Coronary artery (tissue), 2 donors: ENCODE results near the gene SYT2.
A peak's percentile ranks its signal among the peaks of the same experiment; 100 is the strongest.
"Not testable (repeated sequence)": the region's sequence is repeated elsewhere in the genome, so short reads cannot be mapped to it uniquely, and the experiment has no call there.

Experiments
- DNase-seq: peaks from one replicate; pipeline ENCODE4 v3.0.0-alpha.2; 2017; ENCODE audit warnings: low spot score
- H3K27ac ChIP-seq, 2 donors: fragments of 200-600 bp; sonication (generic); one replicate each; pipeline ENCODE4 v1.5.1; 2016 to 2019
- H3K4me3 ChIP-seq: fragments of 200-600 bp; sonication (generic); 2 replicates; pipeline ENCODE4 v1.5.1; 2016; ENCODE audit warnings: mild to moderate bottlenecking, moderate library complexity
- TF ChIP-seq, protein P1 (sequence below): fragments of 200-600 bp; sonication (generic); IDR thresholded peaks from one replicate; pipeline ENCODE4 v1.5.1; 2019; ENCODE audit warnings: antibody characterized with exemption

The SYT2 gene

GRCh38 chr1:202553560-202554038 lies 156.7 kb downstream of the SYT2 start:
- H3K4me3 ChIP-seq: peak overlapping the region; percentile 26
- TF ChIP-seq, protein P1, sequence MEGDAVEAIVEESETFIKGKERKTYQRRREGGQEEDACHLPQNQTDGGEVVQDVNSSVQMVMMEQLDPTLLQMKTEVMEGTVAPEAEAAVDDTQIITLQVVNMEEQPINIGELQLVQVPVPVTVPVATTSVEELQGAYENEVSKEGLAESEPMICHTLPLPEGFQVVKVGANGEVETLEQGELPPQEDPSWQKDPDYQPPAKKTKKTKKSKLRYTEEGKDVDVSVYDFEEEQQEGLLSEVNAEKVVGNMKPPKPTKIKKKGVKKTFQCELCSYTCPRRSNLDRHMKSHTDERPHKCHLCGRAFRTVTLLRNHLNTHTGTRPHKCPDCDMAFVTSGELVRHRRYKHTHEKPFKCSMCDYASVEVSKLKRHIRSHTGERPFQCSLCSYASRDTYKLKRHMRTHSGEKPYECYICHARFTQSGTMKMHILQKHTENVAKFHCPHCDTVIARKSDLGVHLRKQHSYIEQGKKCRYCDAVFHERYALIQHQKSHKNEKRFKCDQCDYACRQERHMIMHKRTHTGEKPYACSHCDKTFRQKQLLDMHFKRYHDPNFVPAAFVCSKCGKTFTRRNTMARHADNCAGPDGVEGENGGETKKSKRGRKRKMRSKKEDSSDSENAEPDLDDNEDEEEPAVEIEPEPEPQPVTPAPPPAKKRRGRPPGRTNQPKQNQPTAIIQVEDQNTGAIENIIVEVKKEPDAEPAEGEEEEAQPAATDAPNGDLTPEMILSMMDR: no peak
- DNase-seq: no peak
- H3K27ac ChIP-seq: peak overlapping the region; percentile 58 to 79

- Histone ChIP-seq H3K4me3 (peak overlapping the region; percentile 26), H3K27ac (peak overlapping the region; percentile 58 to 79)
- DNase-seq: not testable (repeated sequence)
Observed at GRCh38 chr1:202553078-202553477, 157.2 kb downstream of the SYT2 start.

DNA sequence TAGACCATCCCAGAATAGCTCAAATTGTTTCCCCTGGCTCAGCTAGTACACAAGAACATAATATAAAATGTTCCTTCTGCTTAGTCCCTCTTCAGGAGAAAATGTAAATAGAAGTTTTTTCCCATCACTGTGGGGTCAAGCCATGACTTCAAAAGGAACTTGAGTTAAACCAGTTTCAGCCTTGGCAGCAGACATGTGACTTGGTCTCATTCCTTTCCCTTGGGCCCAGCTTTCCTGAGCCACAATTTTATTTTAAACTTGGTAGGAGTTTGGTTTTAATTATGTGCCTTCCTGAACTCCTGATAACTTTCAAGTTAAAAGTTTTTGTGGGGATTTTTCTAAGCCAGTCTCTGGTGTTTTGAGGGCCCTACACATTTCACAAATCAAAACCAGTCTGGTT lies 157.6 kb downstream of the SYT2 start:
- Histone ChIP-seq H3K4me3 (peak overlapping the region; percentile 26), H3K27ac (peak overlapping the region; percentile 58 to 79)
- not testable (repeated sequence) for DNase-seq

GRCh38 chr1:202551683-202552082 lies 158.6 kb downstream of the SYT2 start:
- DNase-seq: no peak
- Histone ChIP-seq H3K4me3 (peak overlapping the region; percentile 25), H3K27ac (peak overlapping the region; percentile 49 to 58)
- TF ChIP-seq, protein P1: no peak

DNA sequence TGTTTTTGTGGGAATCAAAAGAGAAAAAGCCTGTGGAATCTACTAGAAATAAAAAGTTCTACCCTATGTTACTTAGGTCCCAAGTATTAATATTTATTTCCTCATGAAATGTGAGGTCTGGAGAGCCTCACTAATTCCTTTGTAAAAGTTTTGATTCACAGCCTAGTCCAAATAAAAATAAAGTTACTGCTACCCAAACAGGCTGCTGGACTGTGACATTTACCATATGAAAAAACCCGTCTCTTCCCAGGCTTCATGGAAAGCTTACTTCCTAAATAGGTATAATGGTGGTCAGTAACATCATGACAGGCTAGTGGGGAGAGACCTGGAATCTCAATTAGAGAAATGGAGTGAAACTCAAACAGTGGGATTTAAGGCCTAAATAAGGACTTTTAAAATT lies 160.2 kb downstream of the SYT2 start:
- H3K27ac ChIP-seq: peak overlapping the region; percentile 56 to 88
- not testable (repeated sequence) for DNase-seq
- H3K4me3 ChIP-seq: peak overlapping the region; percentile 32

- TF ChIP-seq, protein P1: no peak
- H3K4me3 ChIP-seq: peak overlapping the region; percentile 55
- H3K27ac ChIP-seq: peak overlapping the region; percentile 83 to 88
- DNase-seq: no peak
Observed at GRCh38 chr1:202547215-202547614, 163.0 kb downstream of the SYT2 start.

DNA sequence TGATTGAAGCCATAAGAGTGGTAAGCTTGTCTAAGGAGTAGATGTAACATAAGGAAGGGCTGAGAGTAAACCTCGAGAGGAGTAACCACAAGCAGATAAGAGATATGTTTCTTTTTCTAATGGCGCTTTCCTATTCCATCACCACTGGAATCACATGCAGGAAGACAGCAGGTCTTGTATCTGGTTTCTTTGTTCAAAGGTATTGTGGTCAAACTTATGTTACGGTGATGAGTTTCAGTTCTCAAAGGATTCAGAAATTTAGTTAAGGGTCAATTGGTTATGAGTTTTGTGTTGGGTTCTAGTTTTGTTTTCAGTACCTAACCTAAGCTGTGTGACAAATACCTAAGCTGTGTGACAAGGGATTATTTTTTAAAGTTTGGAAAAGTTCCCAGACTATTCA lies 163.5 kb downstream of the SYT2 start:
- Histone ChIP-seq H3K4me3 (peak overlapping the region; percentile 55), H3K27ac (peak overlapping the region; percentile 78 to 88)

DNA sequence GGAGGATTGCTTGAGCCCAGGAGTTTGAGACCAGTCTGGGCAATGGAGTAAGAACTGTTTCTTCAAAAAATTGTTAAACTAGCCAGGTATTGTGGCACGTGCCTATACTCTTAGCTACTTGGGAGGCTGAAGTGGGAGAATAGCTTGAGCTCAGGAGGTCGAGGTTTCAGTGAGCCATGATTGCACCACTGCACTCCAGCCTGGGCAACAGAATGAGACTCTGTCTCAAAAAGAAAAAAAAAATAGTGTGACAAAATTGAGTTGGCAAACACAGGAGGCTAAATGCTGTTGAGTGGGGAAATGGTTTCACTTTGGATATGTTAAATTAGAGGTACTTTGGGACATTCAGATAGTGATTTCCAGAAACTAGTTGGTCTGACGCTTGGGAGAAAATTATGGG lies 163.9 kb downstream of the SYT2 start:
- peak overlapping the region; percentile 55 for H3K4me3 ChIP-seq
- not testable (repeated sequence) for DNase-seq
- H3K27ac ChIP-seq: peak overlapping the region; percentile 78 to 88

More for the DNA sequence above, 163.5 kb downstream of the SYT2 start:
- DNase-seq: not testable (repeated sequence)

GRCh38 chr1:202545647-202546303 lies 164.5 kb downstream of the SYT2 start:
- DNase-seq: not testable (repeated sequence)
- Histone ChIP-seq H3K4me3 (peak overlapping the region; percentile 83), H3K27ac (peak overlapping the region; percentile 78 to 88)

- not testable (repeated sequence) for DNase-seq
- Histone ChIP-seq H3K27ac (peak overlapping the region; percentile 78 to 88), H3K4me3 (peak overlapping the region; percentile 83)
Observed at GRCh38 chr1:202544766-202545449, 165.3 kb downstream of the SYT2 start.

DNA sequence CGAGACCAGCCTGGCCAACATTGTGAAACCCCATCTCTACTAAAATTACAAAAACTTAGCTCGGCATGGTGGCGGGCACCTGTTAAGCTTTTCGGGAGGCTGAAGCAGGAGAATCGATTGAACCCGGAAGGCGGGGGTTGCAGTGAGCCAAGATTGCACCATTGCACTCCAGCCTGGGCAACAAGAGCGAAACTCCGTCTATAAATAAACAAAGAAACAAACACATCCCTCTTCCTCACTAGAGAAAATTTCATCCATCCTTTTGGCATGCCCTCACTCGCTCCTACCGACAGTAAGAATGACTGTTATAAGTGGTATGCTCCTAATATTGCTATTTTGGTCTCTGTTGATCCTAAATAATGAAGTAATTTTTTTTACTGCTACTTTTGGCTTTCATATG lies 166.7 kb downstream of the SYT2 start:
- not testable (repeated sequence) for DNase-seq
- peak overlapping the region; percentile 83 for H3K4me3 ChIP-seq
- peak overlapping the region; percentile 88 to 95 for H3K27ac ChIP-seq

GRCh38 chr1:202542415-202542814 lies 167.8 kb downstream of the SYT2 start:
- Histone ChIP-seq H3K27ac (peak overlapping the region; percentile 88 to 95), H3K4me3 (peak overlapping the region; percentile 83)
- not testable (repeated sequence) for DNase-seq

- Histone ChIP-seq H3K27ac (peak overlapping the region; percentile 88 to 95), H3K4me3 (peak overlapping the region; percentile 83)
- not testable (repeated sequence) for DNase-seq
Observed at GRCh38 chr1:202540858-202541257, 169.4 kb downstream of the SYT2 start.
